Measurements from ENCODE around the gene C2CD4C. TPM values are rescaled to one million over a fixed set of nuclear protein-coding genes. Genes with fewer than 3 reads are reported as not detected.

The C2CD4C gene
- total RNA-seq, 1 donor from 2014 or later = 2.2 TPM

- H3K4me3 ChIP-seq = no peak overlapping the region
- H3K9me3 ChIP-seq = no peaks in the 10 kb centered on the region
- peaks cover 0 to 2% of the 10 kb centered on the region in 2 donors for H3K36me3 ChIP-seq
- DNase-seq (ENCODE audit: extremely low spot score in 2 of 2) = no peak
- H3K27me3 ChIP-seq = no peaks in the 10 kb centered on the region
- intact Hi-C loops (cut with DNase I) = no loop called here
- TF ChIP-seq POLR2AphosphoS5 (IDR thresholded peaks at IDR 0.05; ENCODE audit: insufficient read depth in 1 of 2, low read depth in 1 of 2) (no peak), POLR2A (IDR thresholded peaks at IDR 0.05) (no peak)
- TF ChIP-seq, protein P1, sequence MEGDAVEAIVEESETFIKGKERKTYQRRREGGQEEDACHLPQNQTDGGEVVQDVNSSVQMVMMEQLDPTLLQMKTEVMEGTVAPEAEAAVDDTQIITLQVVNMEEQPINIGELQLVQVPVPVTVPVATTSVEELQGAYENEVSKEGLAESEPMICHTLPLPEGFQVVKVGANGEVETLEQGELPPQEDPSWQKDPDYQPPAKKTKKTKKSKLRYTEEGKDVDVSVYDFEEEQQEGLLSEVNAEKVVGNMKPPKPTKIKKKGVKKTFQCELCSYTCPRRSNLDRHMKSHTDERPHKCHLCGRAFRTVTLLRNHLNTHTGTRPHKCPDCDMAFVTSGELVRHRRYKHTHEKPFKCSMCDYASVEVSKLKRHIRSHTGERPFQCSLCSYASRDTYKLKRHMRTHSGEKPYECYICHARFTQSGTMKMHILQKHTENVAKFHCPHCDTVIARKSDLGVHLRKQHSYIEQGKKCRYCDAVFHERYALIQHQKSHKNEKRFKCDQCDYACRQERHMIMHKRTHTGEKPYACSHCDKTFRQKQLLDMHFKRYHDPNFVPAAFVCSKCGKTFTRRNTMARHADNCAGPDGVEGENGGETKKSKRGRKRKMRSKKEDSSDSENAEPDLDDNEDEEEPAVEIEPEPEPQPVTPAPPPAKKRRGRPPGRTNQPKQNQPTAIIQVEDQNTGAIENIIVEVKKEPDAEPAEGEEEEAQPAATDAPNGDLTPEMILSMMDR (IDR thresholded peaks at IDR 0.05) = no peak
- H3K4me1 ChIP-seq = no peaks in the 10 kb centered on the region
- no peak overlapping the region for H3K27ac ChIP-seq
These were observed 10.1 kb upstream of the C2CD4C start for GRCh38 chr19:418761-419671.

- Histone ChIP-seq H3K27me3 (no peaks in the 10 kb centered on the region), H3K36me3 (no peaks in the 10 kb centered on the region), H3K27ac (no peak overlapping the region), H3K4me3 (no peak overlapping the region), H3K4me1 (no peaks in the 10 kb centered on the region), H3K9me3 (no peaks in the 10 kb centered on the region)
- TF ChIP-seq POLR2AphosphoS5 (IDR thresholded peaks at IDR 0.05; ENCODE audit: insufficient read depth in 1 of 2, low read depth in 1 of 2) = no peak
- TF ChIP-seq, protein P1 (IDR thresholded peaks at IDR 0.05) = no peak
- TF ChIP-seq POLR2A (IDR thresholded peaks at IDR 0.05) = no peak
- no peak for DNase-seq (ENCODE audit: extremely low spot score in 2 of 2)
- intact Hi-C loops (cut with DNase I) = no loop called here
These were observed 7.5 kb upstream of the C2CD4C start for GRCh38 chr19:416416-416815.

- Histone ChIP-seq H3K9me3 (no peaks in the 10 kb centered on the region), H3K36me3 (no peaks in the 10 kb centered on the region), H3K4me3 (no peak overlapping the region), H3K4me1 (no peaks in the 10 kb centered on the region), H3K27ac (no peak overlapping the region), H3K27me3 (no peaks in the 10 kb centered on the region)
- DNase-seq (ENCODE audit: extremely low spot score in 2 of 2) = no peak
- TF ChIP-seq, protein P1 (IDR thresholded peaks at IDR 0.05) = no peak
- TF ChIP-seq POLR2AphosphoS5 (IDR thresholded peaks at IDR 0.05; ENCODE audit: insufficient read depth in 1 of 2, low read depth in 1 of 2) = no peak
- intact Hi-C loops (cut with DNase I) = no loop called here
These were observed 6.3 kb upstream of the C2CD4C start for GRCh38 chr19:415292-415691.

DNA sequence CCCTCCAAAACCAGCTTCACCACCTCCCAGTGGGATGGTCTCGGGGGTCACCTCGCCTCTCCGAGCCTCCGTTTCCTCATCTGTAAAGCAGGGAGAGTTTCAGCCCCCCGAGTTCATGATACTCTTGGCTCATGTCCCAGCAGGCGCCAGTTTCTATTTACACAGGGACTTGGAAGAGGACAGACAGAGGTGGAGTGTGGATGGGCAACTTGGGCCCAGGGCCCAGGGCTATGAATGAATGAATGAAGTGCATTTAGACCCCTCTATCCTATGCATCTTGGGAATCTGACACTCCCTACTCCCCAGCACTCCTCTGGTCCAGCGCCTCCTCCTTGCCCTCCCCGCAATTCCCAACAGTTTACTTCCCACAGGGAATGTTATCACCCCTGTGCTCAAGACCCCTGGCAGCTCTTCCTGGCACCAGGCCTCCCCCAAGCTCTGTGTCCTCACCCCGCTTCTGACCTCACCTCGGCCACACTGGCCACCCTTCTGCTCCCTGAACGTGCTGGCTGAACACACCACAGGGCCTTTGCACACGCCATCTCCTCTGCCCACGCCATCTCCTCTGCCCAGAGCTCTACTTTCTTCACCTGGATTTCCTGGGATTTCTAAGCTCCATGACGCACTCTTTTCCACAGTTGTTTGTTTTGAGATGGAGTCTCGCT, 4.9 kb upstream of the C2CD4C start:
- TF ChIP-seq POLR2A (IDR thresholded peaks at IDR 0.05) (no peak), POLR2AphosphoS5 (IDR thresholded peaks at IDR 0.05; ENCODE audit: insufficient read depth in 1 of 2, low read depth in 1 of 2) (no peak)
- peaks cover 7% of the 10 kb centered on the region for H3K4me1 ChIP-seq
- no peaks in the 10 kb centered on the region for H3K9me3 ChIP-seq
- no peak overlapping the region for H3K27ac ChIP-seq
- intact Hi-C loops (cut with DNase I) = no loop called here
- no peaks in the 10 kb centered on the region for H3K36me3 ChIP-seq
- peaks cover under 1% of the 10 kb centered on the region for H3K27me3 ChIP-seq
- DNase-seq (ENCODE audit: extremely low spot score in 2 of 2) = no peak
- no peak overlapping the region for H3K4me3 ChIP-seq

GRCh38 chr19:412356-413355, 3.7 kb upstream of the C2CD4C start:
- TF ChIP-seq POLR2A (IDR thresholded peaks at IDR 0.05) (no peak), POLR2AphosphoS5 (IDR thresholded peaks at IDR 0.05; ENCODE audit: insufficient read depth in 1 of 2, low read depth in 1 of 2) (no peak)
- TF ChIP-seq, protein P1 (IDR thresholded peaks at IDR 0.05) = no peak

More at GRCh38 chr19:412356-413355, 3.7 kb upstream of the C2CD4C start:
- intact Hi-C loops (cut with DNase I) = no loop called here
- Histone ChIP-seq H3K27me3 (peaks cover 11% of the 10 kb centered on the region), H3K4me3 (no peak overlapping the region), H3K36me3 (no peaks in the 10 kb centered on the region), H3K4me1 (peaks cover 16% of the 10 kb centered on the region), H3K9me3 (no peaks in the 10 kb centered on the region), H3K27ac (no peak overlapping the region)
- no peak for DNase-seq (ENCODE audit: extremely low spot score in 2 of 2)
